GM19438 (cell line): ENCODE results near the gene TEX54.
"Not testable (repeated sequence)": the region's sequence is repeated elsewhere in the genome, so short reads cannot be mapped to it uniquely, and the experiment has no call there.

Source experiments
- ATAC-seq: cut with Tn5 transposase; IDR thresholded peaks from one replicate; pipeline ENCODE4 v1.9.1; 2021; ENCODE audit warnings: low read depth; ENCODE audit not compliant: unreplicated experiment

Gene TEX54

GRCh38 chr11:62835336-62835735 is 2.7 kb upstream of the TEX54 start:
- no peak for ATAC-seq

GRCh38 chr11:62831520-62832335 is 913 bp downstream of the TEX54 start, which contains the start of gene STX5:
STX5 (minus strand) TSS chr11:62832051; CDS start chr11:62831243, 808 bp downstream.
- ATAC-seq: peak; percentile 79

GRCh38 chr11:62830904-62831519 is 1.6 kb downstream of the TEX54 start:
- no peak for ATAC-seq

- ATAC-seq: not testable (repeated sequence)
Measured at GRCh38 chr11:62828130-62828529, 4.5 kb downstream of the TEX54 start.

- no peak for ATAC-seq
Measured at GRCh38 chr11:62823677-62824076, 9.0 kb downstream of the TEX54 start.

GRCh38 chr11:62817129-62817528 is 15.5 kb downstream of the TEX54 start:
- ATAC-seq: no peak

- no peak for ATAC-seq
Measured at GRCh38 chr11:62816557-62816956, 16.1 kb downstream of the TEX54 start.

GRCh38 chr11:62811659-62812058 is 21.0 kb downstream of the TEX54 start:
- no peak for ATAC-seq

GRCh38 chr11:62810748-62811147 is 21.9 kb downstream of the TEX54 start:
- ATAC-seq: no peak

GRCh38 chr11:62806611-62807121 is 26.0 kb downstream of the TEX54 start:
- no peak for ATAC-seq

- no peak for ATAC-seq
Measured at GRCh38 chr11:62805961-62806441, 26.6 kb downstream of the TEX54 start.

- peak; percentile 73 for ATAC-seq
Measured at GRCh38 chr11:62805076-62805892, 27.4 kb downstream of the TEX54 start, which contains the start of gene NXF1. NXF1 (minus strand) TSS chr11:62805440; CDS start chr11:62805356, 84 bp downstream.

GRCh38 chr11:62804310-62805075 is 28.1 kb downstream of the TEX54 start:
- ATAC-seq: peak; percentile 5

GRCh38 chr11:62801071-62801470 is 31.6 kb downstream of the TEX54 start:
- no peak for ATAC-seq

- ATAC-seq: no peak
Measured at GRCh38 chr11:62799486-62799885, 33.2 kb downstream of the TEX54 start.

GRCh38 chr11:62796281-62796680 is 36.4 kb downstream of the TEX54 start:
- ATAC-seq: no peak

- ATAC-seq: no peak
Measured at GRCh38 chr11:62794201-62794775, 38.4 kb downstream of the TEX54 start.

GRCh38 chr11:62792202-62792575 is 40.5 kb downstream of the TEX54 start:
- no peak for ATAC-seq

GRCh38 chr11:62791501-62792201 is 41.0 kb downstream of the TEX54 start, which contains the start of gene TMEM223:
TMEM223 (minus strand) TSS chr11:62792006; CDS start chr11:62791994, 12 bp downstream.
- peak; percentile 57 for ATAC-seq
